GM12874 (cell line): ENCODE data around the gene LRP3.

ENCODE experiments used
- CTCF ChIP-seq: IDR thresholded peaks from 2 replicates; pipeline ENCODE4 v1.5.1; 2011; ENCODE audit warnings: low read depth, mild to moderate bottlenecking, control low read depth, low read length, moderate library complexity; ENCODE audit not compliant: insufficient read depth

Gene LRP3

GRCh38 chr19:33171916-33172359, 22.2 kb upstream of the LRP3 start:
- no peak for TF ChIP-seq CTCF

GRCh38 chr19:33174186-33174585, 19.9 kb upstream of the LRP3 start:
- no peak for TF ChIP-seq CTCF

GRCh38 chr19:33175156-33175782, 18.9 kb upstream of the LRP3 start:
- TF ChIP-seq CTCF: no peak

- no peak for TF ChIP-seq CTCF
These were observed 18.1 kb upstream of the LRP3 start for GRCh38 chr19:33175886-33176669.

- TF ChIP-seq CTCF: peak; percentile 45
These were observed 17.3 kb upstream of the LRP3 start for GRCh38 chr19:33176670-33177416.

- peak; percentile 40 for TF ChIP-seq CTCF
These were observed 16.6 kb upstream of the LRP3 start for GRCh38 chr19:33177417-33177979.
